Esophagus squamous epithelium (tissue), 5 donors: ENCODE data around the gene NUDCD3. TPM values are rescaled to one million over a fixed set of nuclear protein-coding genes. Genes with fewer than 3 reads are reported as not detected.

ENCODE experiments used
- DNase-seq: peaks from one replicate; lab custom pipeline; 2025; lab: John Stamatoyannopoulos, UW
- H3K27ac ChIP-seq, 4 donors: fragments of 200-600 bp; sonication (generic); one replicate each; pipeline ENCODE4 v1.5.1; 2016 to 2019; ENCODE audit warnings: mild to moderate bottlenecking in 1 of 4
- H3K27me3 ChIP-seq, 4 donors: fragments of 200-600 bp; sonication (generic); 1 replicate in 3 of 4; 2 replicates in 1 of 4; pipeline versions ENCODE4 v1.5.1 to v1.6.0; 2017 to 2021; ENCODE audit warnings: antibody characterized with exemption in 1 of 4
- H3K36me3 ChIP-seq, 3 donors: fragments of 200-600 bp; sonication (generic); one replicate each; pipeline ENCODE4 v1.5.1; 2016 to 2019
- H3K4me1 ChIP-seq, 3 donors: fragments of 200-600 bp; sonication (generic); one replicate each; pipeline ENCODE4 v1.5.1; 2017 to 2019
- H3K4me3 ChIP-seq, 4 donors: fragments of 200-600 bp; sonication (generic); 1 replicate in 3 of 4; 2 replicates in 1 of 4; pipeline ENCODE4 v1.5.1; 2016 to 2019; ENCODE audit warnings: mild to moderate bottlenecking in 2 of 4, moderate library complexity in 1 of 4
- H3K9me3 ChIP-seq, 3 donors: fragments of 200-600 bp; sonication (generic); one replicate each; pipeline ENCODE4 v1.5.1; 2016 to 2019
- CTCF ChIP-seq, 6 experiments: fragments of 450-650 bp in 4 of 6; fragments of 200-600 bp in 2 of 6; sonication (generic) in 2 of 6; IDR thresholded peaks; one replicate each; pipeline ENCODE4 v1.5.1; 2016 to 2019; ENCODE audit warnings: antibody characterized with exemption in 6 of 6, mild to moderate bottlenecking in 4 of 6, moderate library complexity in 4 of 6
- POLR2A ChIP-seq, 4 donors: fragments of 450-650 bp; IDR thresholded peaks; one replicate each; pipeline ENCODE4 v1.6.1; 2017; ENCODE audit warnings: antibody characterized with exemption in 4 of 4, mild to moderate bottlenecking in 4 of 4, moderate library complexity in 3 of 4
- WGBS, 2 donors: methylation state at CpG; one replicate each; pipeline ENCODE4 v1.1.5; 2018; 5-methylcytosine and 5-hydroxymethylcytosine counted together
- intact Hi-C: fragments of 100-400 bp; cut with DNase I; formaldehyde crosslinking; loops from one replicate; pipeline ENCODE4 v1.15.0; 2022
- total RNA-seq, 4 donors: library from RNA; depleted of rRNA; stranded (reverse); fragments of >200 nt; gene quantifications; one replicate each; pipeline ENCODE4 v1.1.0, GENCODE V29; 2016
- donor health status: DM: yes; HTN: yes; CAD: no.

NUDCD3 gene
- total RNA-seq, 4 donors from 2014 or later = 33.5 to 54.0 (median 47.0) TPM

GRCh38 chr7:44533301-44534055 is 43.0 kb upstream of the NUDCD3 start:
- H3K27ac ChIP-seq = no peak overlapping the region
- no peak for TF ChIP-seq POLR2A (IDR thresholded peaks at IDR 0.05)
- no peak for TF ChIP-seq CTCF (IDR thresholded peaks at IDR 0.05)
- H3K4me1 ChIP-seq = peaks cover 0 to 7% (median 0%) of the 10 kb centered on the region in 3 donors
- H3K4me3 ChIP-seq = no peak overlapping the region
- no peaks in the 10 kb centered on the region for H3K9me3 ChIP-seq
- DNase-seq = no peak
- H3K27me3 ChIP-seq = no peaks in the 10 kb centered on the region
- 80 to 90% methylated on average over 1 to 2 of the region's 8 CpGs for WGBS, 2 donors
- H3K36me3 ChIP-seq = no peaks in the 10 kb centered on the region
- intact Hi-C loops = no loop called here

DNA sequence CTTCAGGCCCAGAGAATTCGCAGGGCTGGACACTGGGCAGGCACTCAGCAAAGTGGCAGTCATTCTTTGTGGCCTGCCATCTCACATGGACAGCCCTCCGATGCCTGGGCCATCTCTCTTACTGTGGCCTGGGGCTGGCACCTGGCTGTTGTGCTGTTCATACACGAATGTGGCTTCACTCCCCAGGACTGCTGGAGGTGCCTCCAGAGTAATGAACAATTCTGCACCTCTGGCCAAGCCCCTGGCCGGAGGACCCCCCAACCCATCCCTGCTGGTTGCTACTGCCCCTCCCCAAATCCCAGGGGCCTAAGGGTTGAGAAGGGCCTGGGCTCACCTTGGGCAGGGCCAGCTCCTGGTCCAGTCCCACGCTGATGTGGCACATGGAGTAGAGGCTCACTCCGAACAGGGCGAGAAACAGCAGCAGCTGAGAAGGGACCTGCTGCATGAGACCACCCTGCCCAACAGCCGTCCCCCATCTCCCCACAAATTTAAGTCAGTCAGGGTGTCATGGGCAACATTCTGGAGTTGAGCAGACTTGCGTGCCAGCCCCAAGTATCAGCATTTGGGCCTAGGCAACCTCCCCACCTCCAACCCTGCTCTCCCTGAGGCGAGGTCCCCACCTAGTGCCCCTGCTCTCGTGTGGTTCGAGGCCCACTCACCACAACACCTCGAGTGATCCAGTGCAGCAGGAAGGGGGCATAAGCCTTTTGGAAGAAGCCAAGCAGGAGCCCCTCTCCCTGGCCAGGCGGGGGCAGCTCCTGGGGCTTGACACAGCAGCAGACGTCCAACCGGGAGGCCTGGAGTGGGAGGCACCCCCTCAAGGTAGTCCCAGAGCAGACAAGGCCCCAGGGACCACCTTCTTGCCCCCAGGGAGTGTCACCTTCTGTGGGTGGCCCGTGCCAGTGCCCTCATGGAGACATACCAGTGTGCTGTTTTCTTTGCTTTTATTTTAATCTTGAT is 41.2 kb upstream of the NUDCD3 start:
- TF ChIP-seq CTCF (IDR thresholded peaks at IDR 0.05) = no peak
- H3K4me1 ChIP-seq = peaks cover 0 to 7% (median 0%) of the 10 kb centered on the region in 3 donors
- WGBS, 2 donors = 74 to 93% methylated on average over 3 to 9 of the region's 17 CpGs
- DNase-seq = no peak
- H3K36me3 ChIP-seq = no peaks in the 10 kb centered on the region
- H3K4me3 ChIP-seq = no peak overlapping the region
- peaks cover 0 to 5% (median 4%) of the 10 kb centered on the region in 3 donors for H3K9me3 ChIP-seq
- no peaks in the 10 kb centered on the region for H3K27me3 ChIP-seq
- intact Hi-C loops = no loop called here
- H3K27ac ChIP-seq = no peak overlapping the region

GRCh38 chr7:44530990-44531389 is 40.5 kb upstream of the NUDCD3 start:
- no peak overlapping the region for H3K4me3 ChIP-seq
- H3K36me3 ChIP-seq = no peaks in the 10 kb centered on the region
- peaks cover 0 to 12% (median 7%) of the 10 kb centered on the region in 3 donors for H3K9me3 ChIP-seq
- H3K27ac ChIP-seq = no peak overlapping the region
- intact Hi-C loops = no loop called here
- no peaks in the 10 kb centered on the region for H3K27me3 ChIP-seq
- WGBS, 2 donors = 59 to 82% methylated on average over 2 to 10 of the region's 10 CpGs
- no peak for DNase-seq
- peaks cover 0 to 7% (median 0%) of the 10 kb centered on the region in 3 donors for H3K4me1 ChIP-seq
- no peak for TF ChIP-seq POLR2A (IDR thresholded peaks at IDR 0.05)
- TF ChIP-seq CTCF (IDR thresholded peaks at IDR 0.05) = no peak

- intact Hi-C loops = no loop called here
- no peak overlapping the region for H3K4me3 ChIP-seq
- H3K27ac ChIP-seq = no peak overlapping the region
- WGBS, 2 donors = 73 to 76% methylated on average over 3 of the region's 3 CpGs
- peaks cover 0 to 25% (median 7%) of the 10 kb centered on the region in 3 donors for H3K9me3 ChIP-seq
- H3K27me3 ChIP-seq = no peaks in the 10 kb centered on the region
- no peaks in the 10 kb centered on the region for H3K36me3 ChIP-seq
- no peak for TF ChIP-seq CTCF (IDR thresholded peaks at IDR 0.05)
- no peak for TF ChIP-seq POLR2A (IDR thresholded peaks at IDR 0.05)
- no peaks in the 10 kb centered on the region for H3K4me1 ChIP-seq
- no peak for DNase-seq
Observed at GRCh38 chr7:44524811-44525388, 34.4 kb upstream of the NUDCD3 start.
